Activated T-cell treated with anti-CD3 and anti-CD28 coated beads, Interleukin-2, amount 50 U/mL, for 4 hours (primary cell): Measurements from ENCODE around the gene PAEP. TPM values are rescaled to one million over a fixed set of nuclear protein-coding genes. Genes with fewer than 3 reads are reported as not detected.

Source experiments
- ATAC-seq, 2 donors: fragments of 200-7000 bp; cut with Tn5 transposase; one replicate each; pipeline ENCODE4 v1.10.0; 2021
- DNase-seq: peaks from one replicate; pipeline ENCODE4 v3.0.0-alpha.2; 2020
- H3K27me3 Mint-ChIP-seq: one replicate; pipeline ENCODE4 v1.8.0; 2021; ENCODE audit warnings: low read depth, mixed read lengths
- H3K36me3 Mint-ChIP-seq: one replicate; pipeline ENCODE4 v1.8.0; 2022; ENCODE audit warnings: mixed read lengths; ENCODE audit not compliant: insufficient read depth
- H3K4me1 Mint-ChIP-seq: one replicate; pipeline ENCODE4 v1.8.0; 2021; ENCODE audit warnings: low read depth, mixed read lengths
- H3K4me3 Mint-ChIP-seq: one replicate; pipeline ENCODE4 v1.8.0; 2021; ENCODE audit warnings: mild to moderate bottlenecking, moderate library complexity, mixed read lengths
- H3K9me3 Mint-ChIP-seq: one replicate; pipeline ENCODE4 v1.8.0; 2021; ENCODE audit warnings: mixed read lengths
- total RNA-seq, 3 donors: library from RNA; stranded (reverse); gene quantifications; one replicate each; pipeline ENCODE4 v1.2.1, GENCODE V29; 2021

The PAEP gene
- total RNA-seq, 3 donors from 2014 or later: not detected

- no peaks in the 10 kb centered on the region for H3K9me3 Mint-ChIP-seq
- no peaks in the 10 kb centered on the region for H3K36me3 Mint-ChIP-seq
- DNase-seq (no peak), ATAC-seq (no peak)
- no peak overlapping the region for H3K4me3 Mint-ChIP-seq
- H3K27me3 Mint-ChIP-seq: peaks cover 4% of the 10 kb centered on the region
- H3K4me1 Mint-ChIP-seq: no peaks in the 10 kb centered on the region
Observed at GRCh38 chr9:135612981-135613910, 51.7 kb downstream of the PAEP start.

DNA sequence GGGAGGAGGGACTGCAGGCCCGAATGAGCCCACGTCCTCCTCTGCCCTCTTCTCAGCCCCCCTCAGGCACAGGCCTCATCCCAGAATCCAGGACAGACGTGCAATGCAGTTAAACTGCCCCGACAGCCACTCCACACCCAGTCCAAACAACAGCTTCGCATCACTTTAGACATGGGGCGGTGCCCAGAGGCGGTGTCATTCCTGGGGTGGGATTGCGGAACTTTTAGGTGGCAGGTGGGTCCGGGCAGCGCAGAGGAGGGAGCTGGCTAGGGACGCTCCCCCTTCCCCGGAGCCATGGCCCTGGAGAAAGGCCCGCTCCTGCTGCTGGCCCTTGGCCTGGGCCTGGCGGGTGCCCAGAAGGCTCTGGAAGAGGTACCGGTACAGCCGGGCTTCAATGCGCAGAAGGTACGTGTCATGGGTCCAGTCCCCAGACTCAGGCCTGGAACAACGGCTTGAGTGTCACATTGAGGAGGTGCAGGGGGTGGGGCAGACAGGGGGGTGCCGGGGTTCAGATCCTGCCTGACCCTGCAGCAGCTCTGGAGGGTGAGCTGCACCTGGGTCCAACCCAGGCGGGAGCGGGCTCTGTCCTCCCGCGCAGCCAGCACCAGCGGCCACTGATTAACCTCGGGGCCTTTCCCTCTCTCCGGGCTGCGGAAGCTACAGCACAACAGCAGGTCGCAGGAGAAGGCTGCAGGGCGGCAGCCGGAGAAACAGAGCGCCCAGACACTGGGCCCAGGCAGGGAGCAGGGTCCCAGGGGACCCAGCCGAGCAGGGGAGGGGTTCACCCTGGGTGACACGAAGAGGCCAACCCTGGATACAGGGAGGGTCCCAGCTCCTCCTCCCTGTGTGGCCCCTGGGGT lies 52.6 kb downstream of the PAEP start:
- H3K36me3 Mint-ChIP-seq: no peaks in the 10 kb centered on the region
- H3K4me1 Mint-ChIP-seq: no peaks in the 10 kb centered on the region
- ATAC-seq: no peak
- DNase-seq: no peak
- H3K4me3 Mint-ChIP-seq: no peak overlapping the region
- no peaks in the 10 kb centered on the region for H3K9me3 Mint-ChIP-seq
- H3K27me3 Mint-ChIP-seq: peaks cover 4% of the 10 kb centered on the region

DNA sequence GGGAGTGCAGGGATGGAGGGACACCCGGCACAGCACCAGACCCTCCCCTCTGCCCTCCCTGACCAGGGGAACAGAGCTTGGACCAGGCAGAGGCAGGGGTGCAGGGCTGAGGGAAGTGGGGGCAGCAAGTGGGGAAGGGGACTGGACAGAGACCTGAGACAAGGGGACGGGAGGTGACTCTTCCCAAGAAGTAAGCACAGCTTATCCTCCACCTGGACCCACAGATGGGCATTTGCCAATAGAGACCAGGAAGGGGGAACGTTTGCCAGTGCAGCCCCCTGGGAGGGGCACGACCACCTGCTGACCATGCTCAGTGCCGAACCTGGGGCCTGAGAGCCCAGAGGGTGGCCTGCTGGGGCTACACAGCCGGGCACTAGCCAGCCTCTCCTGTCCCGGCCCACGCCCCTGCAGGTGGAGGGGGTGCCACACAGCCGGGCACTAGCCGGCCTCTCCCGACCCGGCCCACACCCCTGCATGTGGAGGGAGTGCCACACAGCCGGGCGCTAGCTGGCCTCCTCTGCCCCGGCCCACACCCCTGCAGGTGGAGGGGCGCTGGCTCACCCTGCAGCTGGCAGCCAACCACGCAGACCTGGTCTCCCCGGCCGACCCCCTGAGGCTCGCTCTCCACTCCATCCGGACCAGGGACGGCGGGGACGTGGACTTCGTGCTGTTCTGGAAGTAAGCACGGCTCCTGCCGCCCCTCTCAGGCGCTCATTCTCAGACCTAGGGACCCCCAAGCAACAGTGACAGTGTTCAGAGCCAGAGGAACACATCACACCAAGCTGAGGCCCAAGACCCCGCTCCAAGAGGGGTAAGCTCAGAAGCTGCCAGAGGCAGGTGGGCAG lies 53.5 kb downstream of the PAEP start:
- H3K4me3 Mint-ChIP-seq: no peak overlapping the region
- H3K4me1 Mint-ChIP-seq: no peaks in the 10 kb centered on the region
- peaks cover 4% of the 10 kb centered on the region for H3K27me3 Mint-ChIP-seq
- H3K9me3 Mint-ChIP-seq: no peaks in the 10 kb centered on the region
- DNase-seq (no peak), ATAC-seq (no peak)
- no peaks in the 10 kb centered on the region for H3K36me3 Mint-ChIP-seq

DNA sequence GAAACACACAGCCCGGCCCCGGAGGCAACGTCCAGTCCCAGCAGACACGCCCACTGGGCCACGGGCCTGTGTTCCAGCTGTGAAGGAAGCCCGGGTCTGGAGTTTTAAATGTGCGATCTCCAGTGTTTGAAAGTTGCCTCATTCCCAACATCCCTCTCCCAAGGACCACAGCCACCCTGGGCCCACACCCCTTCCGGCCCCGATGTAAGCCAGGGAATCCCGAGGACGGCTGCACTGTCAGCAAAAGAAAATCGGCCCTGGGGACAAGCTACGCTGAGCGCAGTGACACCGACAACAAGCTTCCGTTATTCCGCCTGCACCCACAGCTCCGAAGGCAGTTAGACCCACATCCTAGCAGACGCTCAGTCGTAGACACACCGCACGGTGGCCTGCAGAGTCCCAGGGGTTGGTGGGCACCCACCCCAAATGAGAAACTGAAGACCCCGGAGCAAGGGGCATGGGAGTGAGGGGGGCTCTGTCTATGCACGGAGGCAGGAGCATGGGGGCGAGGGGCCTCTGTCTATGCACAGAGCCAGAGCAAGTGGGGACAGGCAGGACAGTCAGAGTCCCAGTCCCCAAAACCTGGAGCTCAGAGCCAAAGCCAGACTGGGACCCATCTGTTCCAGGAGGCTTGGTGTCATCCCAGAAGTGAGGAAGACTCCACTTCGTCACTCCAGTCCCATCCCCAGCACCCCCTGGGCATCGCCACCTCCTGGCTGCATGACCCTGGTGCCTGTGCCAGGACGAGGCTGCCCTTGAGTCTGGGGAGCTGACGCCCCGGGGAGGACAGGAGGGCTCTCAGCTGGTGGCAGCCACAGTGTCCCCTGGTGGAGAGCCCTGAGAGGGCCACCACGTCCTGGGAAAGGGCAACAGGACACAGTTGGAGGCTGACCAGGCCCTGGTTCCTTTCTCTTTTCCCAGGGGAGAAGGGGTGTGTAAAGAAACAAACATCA lies 54.4 kb downstream of the PAEP start:
- Mint-ChIP-seq H3K27me3 (peaks cover 9% of the 10 kb centered on the region), H3K9me3 (no peaks in the 10 kb centered on the region), H3K36me3 (no peaks in the 10 kb centered on the region), H3K4me3 (no peak overlapping the region), H3K4me1 (no peaks in the 10 kb centered on the region)
- DNase-seq: no peak
- no peak for ATAC-seq

Other genes with a start within 250 kb of the PAEP start
- 1 to 10 TPM in 2 of 3 donors, under 1 TPM in 1; 0.94 to 2.4 (median 1.2) TPM for gene PPP1R26, start 82.0 kb upstream of the PAEP start, total RNA-seq
- 100 to 1,000 TPM in 1 of 3 donors, 10 to 100 TPM in 2; 85.3 to 110 (median 85.7) TPM for gene MRPS2, start 61.1 kb upstream of the PAEP start, total RNA-seq
- not detected for gene LCN1, start 40.3 kb upstream of the PAEP start, total RNA-seq
- not detected for gene OBP2A, start 15.6 kb upstream of the PAEP start, total RNA-seq
- gene GLT6D1, start 77.8 kb downstream of the PAEP start, total RNA-seq: not detected
- not detected for gene LCN9, start 101.6 kb downstream of the PAEP start, total RNA-seq
- gene SOHLH1, start 137.7 kb downstream of the PAEP start, total RNA-seq: not detected
- gene KCNT1, start 140.4 kb downstream of the PAEP start, total RNA-seq: under 1 TPM in 1 of 3 donors, not detected in 2; 0.05 TPM